ENCODE data around the gene IL34.
"Not testable (repeated sequence)": the region's sequence is repeated elsewhere in the genome, so short reads cannot be mapped to it uniquely, and the experiment has no call there.

Gene IL34

DNA sequence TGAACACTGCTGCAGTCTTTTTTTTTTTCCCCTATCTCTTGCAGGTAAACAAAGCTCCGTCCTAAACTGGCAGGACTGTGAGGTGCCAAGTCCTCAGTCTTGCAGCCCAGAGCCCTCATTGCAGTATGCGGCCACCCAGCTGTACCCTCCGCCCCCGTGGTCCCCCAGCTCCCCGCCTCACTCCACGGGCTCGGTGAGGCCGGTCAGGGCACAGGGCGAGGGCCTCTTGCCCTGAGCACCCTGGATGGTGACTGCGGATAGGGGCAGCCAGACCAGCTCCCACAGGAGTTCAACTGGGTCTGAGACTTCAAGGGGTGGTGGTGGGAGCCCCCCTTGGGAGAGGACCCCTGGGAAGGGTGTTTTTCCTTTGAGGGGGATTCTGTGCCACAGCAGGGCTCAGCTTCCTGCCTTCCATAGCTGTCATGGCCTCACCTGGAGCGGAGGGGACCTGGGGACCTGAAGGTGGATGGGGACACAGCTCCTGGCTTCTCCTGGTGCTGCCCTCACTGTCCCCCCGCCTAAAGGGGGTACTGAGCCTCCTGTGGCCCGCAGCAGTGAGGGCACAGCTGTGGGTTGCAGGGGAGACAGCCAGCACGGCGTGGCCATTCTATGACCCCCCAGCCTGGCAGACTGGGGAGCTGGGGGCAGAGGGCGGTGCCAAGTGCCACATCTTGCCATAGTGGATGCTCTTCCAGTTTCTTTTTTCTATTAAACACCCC, 13.8 kb downstream of the IL34 start:
- DNase-seq = no peak

GRCh38 chr16:70660672-70661350, 14.5 kb downstream of the IL34 start:
- no peak for DNase-seq

GRCh38 chr16:70661534-70661917, 15.2 kb downstream of the IL34 start:
- DNase-seq = no peak

- no peak for DNase-seq
These were observed 15.7 kb downstream of the IL34 start for GRCh38 chr16:70661918-70662641.

- no peak for DNase-seq
These were observed 16.7 kb downstream of the IL34 start for GRCh38 chr16:70662991-70663523.

DNA sequence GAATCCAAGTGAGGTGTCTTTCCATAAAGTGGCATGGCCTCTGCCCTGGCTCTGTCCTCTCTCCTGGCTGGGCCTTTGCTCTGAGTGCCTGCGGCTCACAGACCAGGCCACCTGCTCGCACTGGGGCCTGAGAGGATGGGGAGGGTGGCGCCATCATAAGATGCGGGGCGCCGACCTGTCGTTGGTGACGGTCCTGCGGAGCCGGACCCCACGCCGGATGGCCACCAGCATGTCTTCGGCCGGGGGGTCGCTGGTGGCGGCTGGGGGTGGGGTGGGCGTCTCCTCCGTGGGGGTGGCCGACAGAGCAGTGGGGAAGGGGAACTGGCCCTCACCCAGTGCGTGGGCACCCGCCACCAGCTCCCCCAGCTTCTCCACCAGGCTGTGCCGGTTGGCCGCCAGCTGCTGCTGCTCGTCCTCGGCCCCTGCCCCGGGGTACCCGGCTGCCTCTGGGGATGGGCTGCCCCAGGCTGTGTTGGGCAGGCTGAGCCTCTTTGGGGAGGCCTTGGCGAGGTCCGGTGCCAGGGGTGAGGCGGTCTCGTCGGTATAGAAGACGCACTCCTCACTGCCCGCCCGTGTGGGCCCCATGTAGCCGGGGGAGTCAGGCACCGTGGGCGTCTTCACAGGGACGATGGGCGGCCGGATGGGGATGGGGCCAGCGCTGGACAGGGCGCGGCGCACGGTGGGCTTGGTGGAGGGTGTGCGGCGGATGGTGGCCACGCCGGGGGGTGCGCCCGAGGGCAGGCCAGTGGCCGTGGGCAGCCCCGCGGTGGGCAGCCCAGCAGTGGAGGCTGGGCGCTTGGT, 17.4 kb downstream of the IL34 start:
- no peak for DNase-seq

GRCh38 chr16:70664325-70665112, 18.2 kb downstream of the IL34 start:
- DNase-seq = no peak

GRCh38 chr16:70665113-70665694, 18.8 kb downstream of the IL34 start:
- DNase-seq = no peak

GRCh38 chr16:70665806-70666735, 19.7 kb downstream of the IL34 start:
- DNase-seq = no peak

DNA sequence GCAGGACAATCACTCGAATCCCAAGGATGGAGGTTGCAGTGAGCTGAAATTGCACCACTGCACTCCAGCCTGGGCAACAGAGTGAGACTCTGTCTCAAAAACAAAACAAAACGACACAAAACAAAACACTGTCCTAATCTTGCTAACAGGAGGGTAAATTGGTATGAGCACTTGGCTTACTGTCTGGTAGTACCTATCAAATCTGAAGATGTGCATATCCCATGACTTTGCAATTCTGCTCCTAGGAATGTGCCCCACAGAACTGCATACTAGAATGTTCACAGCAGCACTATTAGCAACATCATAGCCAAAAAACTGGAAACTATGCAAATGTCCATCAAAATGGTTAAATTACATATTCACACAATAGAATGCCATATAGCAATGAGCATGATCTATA, 23.8 kb downstream of the IL34 start:
- DNase-seq = no peak

DNA sequence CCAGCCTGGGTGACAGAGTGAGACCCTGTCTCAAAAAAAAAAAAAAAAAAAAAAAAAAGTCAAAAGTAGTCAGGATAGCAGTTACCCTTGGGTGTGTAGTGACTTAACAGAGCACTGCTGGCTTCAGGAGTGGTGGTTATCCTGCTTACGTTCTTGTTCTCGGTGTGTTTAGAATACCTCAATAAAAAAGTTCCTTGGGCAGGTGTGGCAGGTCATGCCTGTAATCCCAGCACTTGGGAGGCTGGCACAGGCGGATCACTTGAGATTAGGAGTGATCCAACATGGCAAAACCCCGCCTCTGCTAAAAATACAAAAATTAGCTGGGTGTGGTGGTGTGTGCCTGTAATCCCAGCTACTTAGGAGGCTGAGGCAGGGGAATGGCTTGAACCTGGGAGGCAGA, 24.6 kb downstream of the IL34 start:
- not testable (repeated sequence) for DNase-seq

DNA sequence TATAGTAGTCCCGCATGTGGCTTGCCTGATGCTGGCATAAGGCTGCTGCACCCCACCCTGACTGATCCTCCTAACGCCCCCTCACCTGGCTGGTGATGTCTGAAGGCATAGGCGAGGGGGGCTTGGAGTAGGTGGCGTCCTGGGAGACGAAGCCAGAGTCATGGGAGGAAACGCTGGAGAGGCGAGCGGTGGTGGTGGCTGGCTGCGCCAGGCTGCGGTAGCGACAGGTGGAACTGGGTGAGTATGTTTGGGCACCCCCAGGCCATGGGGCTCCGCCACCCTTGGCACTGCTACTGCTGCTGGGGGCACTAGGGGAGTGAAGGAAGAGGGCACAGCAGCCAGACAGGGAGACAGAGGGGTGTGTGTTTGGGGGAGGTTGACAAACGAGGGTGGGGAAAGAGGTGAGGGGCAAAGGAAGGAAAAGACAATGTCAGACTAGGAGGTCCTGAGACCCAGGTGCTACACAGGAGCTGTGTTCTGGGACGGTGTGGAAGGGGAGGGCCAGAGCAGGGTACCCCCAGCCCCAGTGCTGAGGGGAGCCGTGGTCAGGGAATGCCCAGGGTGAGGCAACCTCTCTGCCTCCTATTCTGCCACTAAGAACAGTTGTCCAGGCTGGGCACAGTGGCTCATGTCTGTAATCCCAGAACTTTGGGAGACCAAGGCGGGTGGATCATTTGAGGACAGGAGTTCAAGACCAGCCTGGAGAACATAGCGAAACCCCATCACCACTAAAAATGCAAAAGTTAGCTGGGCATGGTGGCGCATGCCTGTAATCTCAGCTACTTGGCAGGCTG, 28.1 kb downstream of the IL34 start:
- no peak for DNase-seq

DNA sequence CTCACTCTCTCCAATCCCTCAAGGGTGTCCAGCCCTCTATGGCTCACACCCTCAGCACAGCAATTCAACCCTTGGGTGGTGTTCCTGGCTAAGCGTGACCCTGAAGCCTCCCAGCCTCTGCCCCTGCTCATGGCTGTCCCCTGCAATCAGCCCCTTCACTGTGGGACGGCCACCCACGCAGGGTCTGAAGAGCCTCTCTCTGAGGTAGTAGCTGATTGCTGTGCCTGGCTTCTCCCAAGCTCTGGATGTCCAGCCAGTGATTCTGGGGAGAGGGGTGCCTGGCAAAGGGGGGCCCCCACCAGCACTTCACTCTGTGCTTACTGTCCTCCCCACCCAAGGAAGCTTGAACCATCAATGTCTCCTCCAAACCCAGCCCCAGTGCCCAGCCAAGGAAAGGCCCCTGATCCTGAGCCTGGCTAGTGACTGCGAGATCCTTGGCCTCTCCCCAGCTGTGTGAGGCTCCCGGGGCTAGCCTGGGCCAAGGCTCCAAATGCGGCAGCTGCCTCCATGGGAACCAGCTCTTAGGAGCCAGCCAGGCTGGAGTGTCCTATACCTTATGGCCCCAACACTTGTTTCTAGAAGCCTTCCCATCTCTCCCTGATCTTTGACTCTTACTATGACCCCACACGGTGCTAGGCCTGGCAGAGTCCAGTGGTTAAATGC, 29.6 kb downstream of the IL34 start:
- DNase-seq = no peak

DNA sequence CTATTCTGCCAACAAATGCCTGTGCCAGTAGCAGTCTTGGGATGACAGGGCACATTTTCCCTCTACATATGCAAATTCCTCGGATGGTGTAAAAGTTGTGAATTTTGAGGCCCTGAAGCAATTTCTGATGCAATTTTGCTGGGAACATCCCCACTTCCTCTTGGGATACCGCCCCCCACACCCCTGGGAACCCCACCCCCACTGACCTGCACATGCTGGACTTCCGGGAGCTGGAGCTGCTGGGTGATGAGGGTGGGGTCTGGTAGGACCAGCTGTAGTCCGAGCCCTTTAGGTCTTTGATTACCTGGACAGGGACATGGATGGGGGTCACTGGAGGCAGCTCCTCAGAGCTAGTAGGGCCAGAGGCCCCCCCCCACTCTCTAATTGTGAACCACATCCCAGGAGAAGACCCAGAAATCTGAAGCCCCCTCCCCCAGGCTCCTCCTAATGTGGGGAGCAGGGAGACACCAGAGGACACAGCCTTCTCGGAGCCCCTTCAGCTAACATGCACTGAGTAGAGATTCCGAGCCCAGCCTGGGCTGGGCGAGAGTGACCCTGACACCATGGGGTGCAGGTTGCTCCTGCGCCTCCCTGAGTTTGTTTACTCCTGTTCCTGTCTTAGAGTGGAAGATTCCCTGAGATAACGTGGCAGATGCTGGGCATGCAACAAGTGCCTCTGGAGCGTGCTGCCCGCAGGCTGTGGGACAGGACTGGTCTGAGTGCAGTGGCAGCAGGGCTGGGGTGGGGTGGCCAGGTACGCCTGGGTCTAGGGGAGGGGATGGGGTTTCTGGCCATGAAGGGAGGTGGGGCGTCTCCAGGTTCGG, 30.5 kb downstream of the IL34 start:
- no peak for DNase-seq

DNA sequence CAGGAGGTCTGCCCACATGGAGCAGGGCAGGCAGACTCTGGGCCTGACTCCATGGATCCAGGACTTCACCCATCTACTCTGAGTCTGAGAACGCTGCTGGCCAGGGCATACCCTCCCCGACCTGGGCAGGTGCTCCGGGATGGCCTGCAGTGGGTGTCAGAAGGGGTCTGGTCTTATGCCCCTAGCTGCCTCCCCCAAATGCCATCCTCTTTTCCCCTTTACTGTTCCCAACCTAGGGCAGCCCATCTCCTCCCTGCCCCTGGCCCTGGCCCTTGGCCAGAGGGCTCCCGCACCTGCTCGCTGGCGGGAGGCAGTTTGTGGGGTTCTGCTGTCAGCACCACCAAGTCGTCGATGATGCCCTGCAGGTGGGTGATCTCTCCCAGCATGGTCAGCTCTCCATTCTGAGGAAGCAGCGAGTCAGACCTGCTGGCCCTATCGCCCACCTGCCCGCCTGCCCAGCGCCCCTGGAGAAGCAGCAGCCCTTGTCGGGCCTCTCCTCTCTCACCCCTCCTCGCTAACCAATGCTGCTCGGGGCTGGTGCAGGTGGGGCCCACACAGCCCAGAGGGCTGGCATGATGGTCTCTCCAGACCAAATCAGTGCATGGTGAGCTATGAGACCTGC, 31.3 kb downstream of the IL34 start:
- no peak for DNase-seq

GRCh38 chr16:70678121-70678897, 31.9 kb downstream of the IL34 start:
- DNase-seq = no peak
